ENCODE measurements around the gene ARL8A.

DNA sequence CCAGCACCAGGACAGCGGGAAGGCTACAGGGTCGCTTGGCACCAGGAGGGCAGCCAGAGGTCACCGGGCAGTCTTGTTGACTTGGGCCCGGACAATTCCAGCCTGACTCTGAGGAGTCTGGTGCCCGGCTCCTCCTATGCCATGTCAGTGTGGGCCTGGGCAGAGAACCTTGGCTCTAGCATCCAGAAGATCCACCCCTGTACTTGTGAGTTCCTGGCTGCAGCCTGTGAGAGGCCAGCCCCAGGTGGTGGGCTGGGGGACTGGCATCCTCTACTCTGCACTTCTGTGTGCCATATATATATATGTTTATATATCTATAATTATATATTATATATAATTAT, 27.4 kb upstream of the ARL8A start:
- TF ChIP-seq CTCF (IDR thresholded peaks at IDR 0.05): no peak
- TF ChIP-seq EZH2 (IDR thresholded peaks at IDR 0.05; ENCODE audit: borderline replicate concordance, insufficient read depth, low read depth, low read length, poor library complexity, severe bottlenecking): no peak

All from B cell (primary cell).